HG02981 (cell line): ENCODE measurements around the gene TMEM207.
"Not testable (repeated sequence)": the region's sequence is repeated elsewhere in the genome, so short reads cannot be mapped to it uniquely, and the experiment has no call there.

Experiments
- ATAC-seq: cut with Tn5 transposase; IDR thresholded peaks from one replicate; pipeline ENCODE4 v1.9.1; 2021; ENCODE audit warnings: mild to moderate bottlenecking, moderate library complexity; ENCODE audit not compliant: unreplicated experiment

The TMEM207 gene

GRCh38 chr3:190449801-190450200 lies at the start of gene TMEM207:
Gene TMEM207 (minus strand): TSS chr3:190449901. CDS start chr3:190449809, 92 bp downstream.
- no peak for ATAC-seq

DNA sequence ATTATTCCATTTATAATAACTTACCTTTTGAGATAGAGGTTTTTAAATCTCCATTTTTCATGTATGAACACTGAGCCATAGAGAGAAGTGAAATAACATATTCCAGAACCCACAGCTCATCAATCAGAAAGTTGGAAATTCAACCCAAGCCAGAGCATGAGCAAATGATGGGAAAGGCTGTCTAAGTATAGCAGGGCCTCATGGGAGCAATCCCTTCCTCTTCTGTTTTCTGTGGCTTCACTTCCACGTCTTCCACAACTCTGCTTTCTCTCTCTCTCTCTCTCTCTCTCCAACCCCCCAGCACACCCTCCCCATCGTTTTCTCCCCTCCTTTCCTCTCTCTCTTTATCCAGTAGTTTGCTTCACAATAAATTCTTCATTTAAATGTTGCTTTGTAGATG lies 49.4 kb upstream of the TMEM207 start:
- no peak for ATAC-seq

DNA sequence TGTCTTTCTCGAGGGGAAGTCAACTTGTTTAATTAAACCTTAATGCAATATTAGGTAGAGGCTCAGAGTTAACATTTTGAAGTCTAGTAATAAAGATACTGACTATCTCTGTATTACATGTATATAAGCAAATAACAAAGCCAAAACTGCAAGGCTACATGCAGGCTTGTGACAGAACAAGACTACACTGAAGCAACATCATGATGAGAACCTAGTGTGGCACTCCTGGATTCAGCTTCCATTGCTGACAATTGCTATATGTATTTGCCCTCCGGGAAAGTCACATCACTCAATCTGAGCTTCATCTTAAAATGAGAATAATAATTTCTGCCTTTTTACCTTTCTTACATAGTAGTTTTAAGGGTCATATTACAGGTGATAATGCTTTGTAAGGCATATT lies 48.6 kb upstream of the TMEM207 start:
- no peak for ATAC-seq

- ATAC-seq: no peak
Observed at GRCh38 chr3:190497811-190498210, 48.1 kb upstream of the TMEM207 start.

DNA sequence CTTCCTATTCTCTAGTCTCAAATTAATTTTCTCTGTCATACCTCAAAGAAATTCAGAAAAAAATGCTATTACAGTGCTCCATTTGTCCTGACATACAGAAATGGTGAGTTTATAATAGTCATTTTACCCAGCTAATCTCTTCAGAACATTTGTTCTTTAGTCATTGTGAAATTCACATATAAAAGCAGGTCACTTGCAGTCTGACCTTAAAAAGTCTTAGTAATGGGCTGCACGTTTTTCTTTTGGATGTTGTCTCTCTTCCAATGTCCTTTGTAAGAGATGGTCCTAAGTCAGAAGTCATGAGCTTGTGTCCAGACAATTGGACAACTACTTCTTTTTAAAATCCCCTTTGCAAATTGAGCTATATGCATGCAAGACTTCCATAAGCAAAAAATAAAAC lies 47.2 kb upstream of the TMEM207 start:
- no peak for ATAC-seq

DNA sequence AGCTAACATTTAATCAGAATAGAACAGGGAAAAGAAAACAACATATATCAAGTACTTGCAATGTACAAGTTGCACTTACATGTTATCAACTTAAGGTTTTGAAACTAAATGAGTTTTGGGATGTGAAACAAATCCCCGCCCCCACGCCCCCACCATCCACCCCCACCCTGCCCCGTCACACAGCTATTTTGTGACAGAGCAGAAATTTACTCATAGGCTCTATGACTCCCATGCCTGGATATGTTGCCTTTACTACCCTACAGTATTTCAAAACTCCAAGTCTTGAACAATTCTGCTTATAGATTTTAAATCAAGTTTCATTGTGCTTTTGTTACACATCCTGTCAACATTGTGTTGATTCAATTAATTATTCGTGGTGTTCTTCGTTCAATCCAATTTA lies 46.1 kb upstream of the TMEM207 start:
- no peak for ATAC-seq

DNA sequence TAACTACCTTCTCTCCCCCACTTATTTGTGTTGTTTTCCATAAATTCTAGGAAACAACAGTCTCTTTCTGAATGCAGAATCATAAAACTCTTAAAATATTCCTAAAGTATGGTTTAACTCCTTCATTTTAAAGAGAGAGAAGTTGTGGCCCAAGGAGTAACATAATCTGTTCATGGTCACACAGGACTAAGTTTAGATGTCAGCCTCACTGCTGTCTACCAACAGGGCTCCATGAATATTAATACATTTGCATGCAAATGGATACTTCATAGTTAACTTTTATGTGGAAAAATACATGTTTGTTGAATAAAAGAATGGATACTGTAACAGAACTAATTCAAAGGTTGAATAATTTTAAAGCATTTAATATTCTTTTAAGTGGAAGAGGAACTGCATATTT lies 45.7 kb upstream of the TMEM207 start:
- ATAC-seq: no peak

DNA sequence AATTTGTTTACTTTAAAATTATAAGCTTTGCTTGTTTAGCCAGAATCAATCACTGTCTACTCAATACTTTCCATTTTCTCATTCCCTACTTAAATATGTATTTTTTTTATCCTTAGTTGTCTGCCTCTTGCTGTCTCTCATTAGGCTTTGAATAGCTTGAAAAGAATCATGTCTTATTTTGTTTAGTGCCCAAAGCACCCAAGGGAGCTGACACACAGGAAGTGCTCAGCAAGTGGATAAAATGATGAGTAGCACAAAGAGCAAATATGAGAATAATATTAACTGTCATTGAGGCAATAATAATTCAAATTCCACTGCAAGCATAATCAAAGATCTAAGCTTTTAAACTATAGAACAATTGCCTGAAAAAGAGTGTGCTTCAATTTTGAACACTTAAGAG lies 45.2 kb upstream of the TMEM207 start:
- no peak for ATAC-seq

DNA sequence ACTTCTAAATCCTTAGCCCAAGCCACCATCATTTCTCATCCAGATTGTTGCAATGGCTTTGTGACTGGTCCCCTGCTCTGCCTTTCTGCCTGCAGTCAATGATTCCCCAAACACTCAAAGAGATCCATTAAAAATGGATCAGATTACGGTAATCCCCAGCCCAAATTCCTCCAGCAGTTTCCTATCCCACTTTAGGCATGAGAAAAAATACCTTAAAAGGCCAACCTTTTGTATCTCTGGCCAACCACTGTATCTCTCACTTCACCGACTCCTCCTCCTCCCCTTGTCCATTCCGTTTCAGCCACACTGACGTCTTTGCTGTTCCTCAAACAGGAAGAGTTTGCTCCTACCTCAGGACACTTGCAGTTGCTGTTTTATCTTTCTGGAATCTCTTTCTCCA lies 43.3 kb upstream of the TMEM207 start:
- no peak for ATAC-seq

- no peak for ATAC-seq
Observed at GRCh38 chr3:190492129-190492528, 42.4 kb upstream of the TMEM207 start.

- no peak for ATAC-seq
Observed at GRCh38 chr3:190491533-190492054, 41.9 kb upstream of the TMEM207 start.

GRCh38 chr3:190486908-190487607 lies 37.4 kb upstream of the TMEM207 start:
- ATAC-seq: no peak

DNA sequence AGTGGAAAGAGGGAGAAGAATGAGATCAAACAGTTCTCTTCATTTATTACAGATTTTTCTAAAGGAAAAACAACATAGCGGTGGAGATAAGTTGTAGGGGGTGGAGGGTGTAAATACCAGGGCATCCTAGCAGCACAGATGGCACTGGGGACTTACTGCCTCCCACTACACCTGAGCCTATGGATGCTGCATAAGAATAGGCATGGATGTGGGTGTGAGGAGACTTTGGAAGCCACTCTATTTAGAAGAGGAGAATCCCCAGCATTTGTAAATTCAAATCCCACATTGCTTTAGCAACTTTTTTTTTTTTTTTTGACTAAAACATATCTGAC lies 36.8 kb upstream of the TMEM207 start:
- ATAC-seq: no peak

DNA sequence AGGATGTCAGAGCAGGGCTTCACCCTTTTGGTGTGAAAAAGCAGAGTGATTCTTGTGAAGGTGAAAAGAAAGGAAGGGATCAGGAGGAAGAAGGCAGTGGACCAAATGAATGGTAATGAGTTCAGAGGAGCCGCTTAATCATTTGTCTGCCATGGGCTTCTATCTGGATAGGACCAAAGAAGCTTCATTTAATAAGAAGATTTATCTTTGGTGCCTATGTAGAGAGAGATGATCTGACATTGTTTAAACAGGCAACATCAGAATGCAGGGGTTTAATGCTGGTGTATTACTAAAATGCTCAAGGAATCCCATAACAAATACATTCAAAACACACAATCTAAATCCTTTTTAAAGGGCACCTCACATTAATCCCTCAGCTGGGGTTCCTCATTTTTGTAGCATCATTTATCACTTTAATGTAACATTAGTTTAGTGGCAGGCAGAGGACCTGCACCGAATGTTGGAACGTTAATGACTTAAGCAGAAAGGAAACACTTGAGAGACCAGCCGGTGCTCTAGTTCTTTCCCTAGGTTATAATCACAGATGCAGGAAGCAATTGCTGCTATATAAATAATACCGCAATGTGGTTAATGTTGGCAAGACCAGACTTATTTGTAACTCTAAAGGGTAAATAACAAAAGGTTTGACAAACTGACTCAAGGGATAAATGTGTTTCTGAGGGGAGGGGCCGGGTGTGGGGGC lies 36.3 kb upstream of the TMEM207 start:
- ATAC-seq: no peak

GRCh38 chr3:190481779-190482178 lies 32.1 kb upstream of the TMEM207 start:
- no peak for ATAC-seq

GRCh38 chr3:190473261-190473660 lies 23.6 kb upstream of the TMEM207 start:
- ATAC-seq: not testable (repeated sequence)

- ATAC-seq: no peak
Observed at GRCh38 chr3:190467922-190468321, 18.2 kb upstream of the TMEM207 start.

DNA sequence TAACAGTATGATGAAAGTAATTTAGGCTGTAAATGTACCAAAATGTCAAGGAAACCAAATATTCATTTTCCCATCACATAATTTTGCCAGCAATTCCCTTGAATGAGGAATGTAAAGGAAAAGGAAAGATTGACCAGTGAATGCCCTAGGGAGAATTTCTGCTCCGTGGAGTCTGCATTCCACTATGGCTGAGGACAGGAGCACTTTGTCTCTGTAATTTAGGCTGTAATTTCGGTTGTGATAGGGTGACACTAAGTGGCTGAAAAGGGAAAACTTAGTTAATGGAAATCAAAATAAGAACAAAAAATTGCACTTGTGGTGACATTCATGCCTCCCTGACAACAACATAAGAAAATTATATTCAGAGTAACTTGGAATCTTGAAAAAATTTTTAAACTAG lies 8.3 kb upstream of the TMEM207 start:
- no peak for ATAC-seq

DNA sequence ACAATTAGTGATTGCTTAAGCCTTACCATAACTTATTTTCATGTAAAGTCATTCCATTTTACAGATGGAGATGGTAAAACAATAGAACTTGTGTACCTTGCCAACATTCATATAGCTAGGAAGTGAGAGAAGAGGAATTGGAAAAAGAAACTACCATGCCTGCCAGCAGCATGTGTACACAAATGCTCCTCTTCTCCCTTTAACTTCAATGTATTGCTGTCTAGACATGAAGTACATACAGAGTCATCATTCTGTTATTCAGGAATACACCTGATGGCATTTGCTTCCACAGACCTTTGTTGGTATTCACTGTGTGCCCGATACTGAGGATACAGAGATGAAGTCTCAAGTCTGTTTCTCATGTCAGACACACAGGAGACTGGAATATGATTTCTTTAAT lies 7.1 kb upstream of the TMEM207 start:
- no peak for ATAC-seq

DNA sequence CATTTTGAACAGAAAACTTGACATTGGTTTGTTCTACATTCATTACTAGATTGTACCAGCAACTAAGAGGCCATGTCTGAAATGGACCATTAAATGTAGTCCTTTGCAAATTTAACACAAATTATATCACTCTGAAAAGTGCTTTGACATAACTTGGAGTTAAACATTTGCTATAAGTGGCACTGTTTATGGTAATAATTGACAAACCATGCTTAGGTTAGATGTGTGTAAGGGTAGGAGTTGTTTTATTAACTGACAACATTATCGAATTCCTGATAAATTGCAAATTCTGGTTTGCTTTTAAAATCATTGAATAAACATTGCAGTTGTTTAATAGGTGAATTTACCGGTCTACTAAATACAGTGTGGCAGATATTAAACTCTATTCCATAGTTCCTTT lies 6.1 kb upstream of the TMEM207 start:
- no peak for ATAC-seq

DNA sequence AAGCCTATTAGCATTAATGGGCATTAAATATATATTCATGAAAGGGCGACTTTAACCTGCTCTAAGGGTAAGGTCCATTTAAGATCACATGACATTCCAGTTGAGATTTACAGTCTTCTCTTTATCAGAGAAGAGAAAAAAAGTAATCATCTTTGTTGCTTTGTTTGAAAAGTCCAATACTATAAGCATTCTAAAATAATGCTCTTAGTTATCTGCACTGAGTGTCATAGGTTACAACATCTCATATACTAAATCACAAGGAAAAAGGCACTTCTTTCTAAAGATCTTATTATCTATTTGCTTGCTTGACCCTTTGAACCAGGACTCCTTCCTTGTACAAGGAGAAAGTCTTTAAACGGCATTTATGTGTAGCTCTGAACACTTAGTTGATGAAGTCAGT lies 1.4 kb downstream of the TMEM207 start:
- no peak for ATAC-seq

- no peak for ATAC-seq
Observed at GRCh38 chr3:190446573-190447279, 3.0 kb downstream of the TMEM207 start.
